NCI-H2107 (cell line): ENCODE data around the gene SLC39A9.
A peak's percentile ranks its signal among the peaks of the same experiment; 100 is the strongest.

Experiments used
- DNase-seq: peaks from one replicate; lab custom pipeline; 2025; lab: John Stamatoyannopoulos, UW

The SLC39A9 gene

DNA sequence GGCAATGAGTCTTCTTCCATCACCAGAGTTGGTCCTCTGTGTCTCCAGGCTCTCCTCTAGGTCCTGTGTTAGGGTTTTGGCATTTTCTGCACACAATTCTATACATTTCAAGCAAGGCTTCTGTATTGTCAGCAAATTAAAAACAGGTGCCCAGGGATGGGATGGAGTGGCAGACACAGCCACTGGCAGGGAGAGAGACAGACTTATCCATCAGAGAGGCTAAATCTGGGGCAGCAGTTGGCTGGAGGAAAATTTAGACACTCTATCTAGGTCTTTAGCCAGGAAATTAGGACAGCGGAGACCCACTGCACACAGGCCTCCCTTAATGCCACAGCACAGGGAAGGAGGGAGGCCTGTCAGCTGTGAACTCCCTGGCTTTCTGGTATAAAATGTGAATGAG lies 106.3 kb downstream of the SLC39A9 start:
- DNase-seq, result no peak

DNA sequence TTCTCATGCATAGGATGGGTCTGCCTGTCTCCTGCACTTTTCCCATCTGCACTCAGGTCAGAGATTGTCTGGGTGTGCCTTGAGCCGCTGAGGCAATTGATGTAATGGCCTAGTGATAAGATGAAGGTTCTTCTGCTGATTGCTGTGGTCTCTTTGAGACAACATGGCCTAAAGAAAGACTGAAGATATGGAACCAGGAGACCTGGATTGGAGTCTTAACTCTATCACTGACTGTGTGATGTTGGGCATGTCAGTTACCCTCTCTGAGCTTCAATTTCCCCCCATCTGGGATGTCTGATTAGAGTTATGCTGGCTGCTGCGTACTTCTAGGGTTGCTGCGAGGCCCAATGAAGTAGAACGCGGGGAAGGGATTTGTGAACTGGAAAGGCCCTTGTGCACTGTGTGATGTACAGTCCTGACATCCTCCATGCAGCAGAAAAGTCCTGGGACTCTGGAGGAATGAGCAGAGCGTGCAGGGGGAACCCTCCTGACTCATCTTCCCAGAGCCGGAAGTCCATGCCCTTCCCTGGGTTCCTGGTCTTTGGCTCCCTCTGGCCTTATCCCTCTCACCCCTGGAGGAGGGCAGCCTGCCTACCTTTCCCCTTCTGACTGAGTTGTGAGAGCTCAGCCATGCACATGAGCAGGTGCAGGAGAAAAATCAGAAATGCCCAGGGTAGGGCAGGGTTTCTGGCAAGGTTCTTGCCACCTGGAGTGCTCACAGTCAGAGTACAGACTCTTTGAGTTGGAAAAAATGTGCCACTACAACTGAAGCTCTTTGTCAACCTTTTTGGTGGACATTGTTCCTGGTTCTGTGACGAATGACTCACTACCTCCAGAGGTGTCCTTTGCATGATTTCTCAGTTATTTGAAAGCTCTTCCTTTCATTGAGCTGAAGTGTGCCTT lies 107.1 kb downstream of the SLC39A9 start:
- DNase-seq, result peak; percentile 62

DNA sequence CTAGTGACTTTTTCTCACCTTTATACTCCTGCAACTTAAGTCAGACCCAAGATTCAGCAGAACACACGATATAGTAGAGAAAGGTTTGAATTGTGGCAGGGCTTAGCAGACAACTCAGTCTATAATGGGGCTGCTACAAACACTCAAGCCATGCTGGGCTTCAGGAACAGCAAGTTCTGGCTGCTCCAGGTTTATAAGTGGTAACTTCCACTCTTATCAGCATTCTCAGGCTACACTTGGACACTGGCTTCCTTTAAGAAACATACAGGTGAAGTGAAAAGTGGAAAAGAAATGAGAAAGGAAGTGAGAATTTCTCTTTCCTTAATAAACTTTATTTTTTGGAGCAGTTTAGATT lies 107.7 kb downstream of the SLC39A9 start:
- DNase-seq, result no peak
